NCI-H1048 (cell line): ENCODE measurements around the gene MAP3K15.

Source experiments
- DNase-seq: peaks from one replicate; lab custom pipeline; 2025; lab: John Stamatoyannopoulos, UW

The MAP3K15 gene

DNA sequence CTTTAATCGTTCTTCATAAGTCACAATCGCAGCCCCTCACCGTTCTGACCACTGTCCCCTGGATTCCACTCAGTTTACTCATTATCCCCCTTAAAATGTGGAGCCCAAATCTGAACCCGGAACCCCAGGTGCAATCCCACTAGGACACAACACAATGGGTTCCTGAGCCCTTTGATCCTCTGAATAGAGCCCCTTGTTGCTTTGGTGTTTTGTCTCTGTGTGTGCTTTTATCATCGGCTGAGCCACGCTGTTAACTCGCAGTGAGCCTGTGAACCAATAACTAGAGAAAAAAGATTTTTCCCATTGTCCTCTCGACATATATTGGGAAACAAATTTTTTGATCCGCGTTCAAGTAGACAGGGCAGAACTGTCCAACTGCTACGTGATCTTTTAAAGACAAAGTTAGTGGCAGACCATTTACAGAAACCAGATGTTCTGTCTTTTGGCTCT, 172.2 kb downstream of the MAP3K15 start:
- no peak for DNase-seq

GRCh38 chrX:19342331-19342906, 172.9 kb downstream of the MAP3K15 start:
- DNase-seq: no peak

GRCh38 chrX:19334945-19335626, 180.2 kb downstream of the MAP3K15 start:
- DNase-seq: no peak

DNA sequence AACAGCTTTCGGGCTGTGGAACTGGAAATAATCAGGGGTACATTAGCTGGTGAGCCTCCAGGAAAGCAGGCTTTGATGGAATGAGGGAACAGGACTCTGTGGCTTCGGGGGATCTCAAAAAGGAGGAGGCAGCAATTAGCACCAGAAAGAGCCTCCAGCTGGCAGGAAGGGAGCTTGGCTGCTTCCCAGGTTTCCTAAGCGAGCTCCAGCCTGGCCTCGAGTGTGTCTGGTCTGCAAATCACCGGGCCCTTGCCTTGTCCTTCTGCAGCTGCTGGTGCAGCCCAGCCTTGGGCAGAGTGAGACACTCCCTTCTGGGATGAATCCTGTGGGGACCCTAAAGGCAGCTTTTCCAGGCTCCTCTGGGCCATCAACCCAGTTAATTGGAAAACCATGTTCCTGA, 182.3 kb downstream of the MAP3K15 start:
- DNase-seq: no peak

- no peak for DNase-seq
These were observed 183.5 kb downstream of the MAP3K15 start for GRCh38 chrX:19331831-19332230.

- no peak for DNase-seq
These were observed 188.7 kb downstream of the MAP3K15 start for GRCh38 chrX:19326567-19326966.
